C4-2B (cell line): ENCODE measurements around the gene ZNRF3.

ENCODE experiments used
- CTCF ChIP-seq: fragments of 450-650 bp; conservative IDR thresholded peaks from 2 replicates; pipeline ENCODE4 v1.5.1; 2017; ENCODE audit warnings: mild to moderate bottlenecking
- ZFX ChIP-seq: fragments of 450-650 bp; IDR thresholded peaks from 2 replicates; pipeline ENCODE4 v1.6.1; 2017

DNA sequence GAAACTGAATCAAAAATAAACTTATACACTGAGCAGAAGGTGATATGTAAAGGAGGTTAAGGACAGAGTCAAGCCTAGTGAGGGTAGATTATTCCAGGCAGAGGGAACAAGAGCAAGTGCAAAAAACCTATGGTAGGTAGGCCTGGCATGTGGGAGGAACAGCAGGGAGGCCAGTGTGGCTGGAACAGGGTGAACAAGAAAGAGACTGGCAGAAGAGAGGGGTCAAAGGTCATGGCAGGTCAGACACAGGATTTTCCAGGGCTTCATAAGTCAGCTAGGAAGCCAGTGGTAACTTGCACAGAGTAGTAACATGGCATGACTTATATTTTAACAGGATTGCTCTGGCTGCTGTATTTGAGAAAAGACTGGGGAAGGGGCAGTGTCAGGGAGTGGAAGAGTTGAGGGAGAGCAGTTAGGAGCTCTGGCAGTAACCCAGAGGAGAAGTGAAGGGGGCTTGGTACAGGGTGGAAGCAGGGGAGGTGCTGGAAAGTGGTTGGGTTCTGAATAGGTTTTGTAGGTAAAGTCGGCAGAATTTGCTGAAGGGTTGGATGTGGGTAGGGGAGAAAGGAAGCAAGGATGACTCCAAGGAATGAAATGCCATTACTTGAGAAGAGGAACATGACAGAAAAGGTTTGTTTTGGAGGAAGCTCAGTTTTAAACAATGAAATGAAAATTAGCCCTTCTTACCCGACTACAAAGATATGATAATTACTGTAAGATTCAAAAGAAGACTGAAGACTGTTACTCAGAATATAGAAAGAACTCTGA lies 86.2 kb downstream of the ZNRF3 start:
- TF ChIP-seq CTCF (no peak), ZFX (no peak)
